Fibroblast of the aortic adventitia (primary cell): ENCODE results near the gene FKRP. TPM values are rescaled to one million over a fixed set of nuclear protein-coding genes. Genes with fewer than 3 reads are reported as not detected.

ENCODE experiments used
- DNase-seq: peaks from one replicate; pipeline ENCODE4 v3.0.0-alpha.2; 2010; ENCODE audit warnings: low read depth
- H3K4me3 ChIP-seq: 2 replicates; pipeline ENCODE4 v1.5.1; 2011; ENCODE audit warnings: low read depth, mild to moderate bottlenecking, control low read depth, low read length, moderate library complexity
- CTCF ChIP-seq: IDR thresholded peaks from 2 replicates; pipeline ENCODE4 v1.5.1; 2011; ENCODE audit warnings: mild to moderate bottlenecking, low read length, control low read depth, inconsistent platforms; ENCODE audit not compliant: insufficient read depth
- total RNA-seq: library from RNA; depleted of rRNA; stranded (reverse); fragments of >200 nt; gene quantifications from 2 replicates; pipeline ENCODE4 v1.2.3, GENCODE V29; 2012; ENCODE audit warnings: low replicate concordance

FKRP gene
- total RNA-seq, 1 donor: 11.8 TPM

GRCh38 chr19:46783670-46784069, 37.8 kb downstream of the FKRP start:
- TF ChIP-seq CTCF: no peak
- H3K4me3 ChIP-seq: peak overlapping the region; percentile 96
- DNase-seq: no peak

DNA sequence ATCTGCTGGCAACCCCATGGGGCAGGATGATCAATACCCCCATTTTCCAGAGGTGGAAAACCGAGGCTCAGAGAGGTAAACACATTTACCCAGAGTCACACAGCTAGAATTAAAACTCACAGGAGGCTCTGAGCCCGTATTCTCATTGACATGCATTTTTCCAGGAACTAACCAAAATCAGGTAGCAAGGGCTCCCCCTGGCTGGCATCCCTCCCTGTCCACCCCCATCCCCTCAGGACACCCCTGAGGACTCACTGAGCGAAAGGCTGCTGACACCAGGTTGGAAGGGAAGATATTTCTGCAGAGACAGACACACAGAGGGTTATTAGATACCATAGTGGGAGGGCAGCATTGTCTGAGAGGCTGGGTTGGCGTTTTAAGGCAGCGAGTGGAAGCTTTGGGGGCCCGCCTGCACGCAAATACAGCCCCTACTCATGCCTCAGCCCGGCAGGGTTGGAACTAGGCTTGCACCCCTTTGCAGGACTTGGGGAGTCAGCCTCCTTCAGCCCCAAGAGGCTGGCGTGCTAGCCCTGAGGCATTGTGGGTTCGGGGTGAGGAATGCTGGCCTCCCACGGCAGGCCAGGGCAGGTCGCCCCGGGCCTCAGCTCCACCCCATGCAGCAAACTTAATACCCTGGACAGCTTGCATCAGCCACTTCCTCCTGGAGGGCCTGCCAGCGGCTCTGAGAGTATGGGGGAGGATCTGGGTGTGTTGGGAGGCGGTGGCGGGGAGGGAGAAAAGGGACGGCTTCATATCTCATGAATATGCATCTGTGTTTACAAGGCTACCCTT, 38.6 kb downstream of the FKRP start:
- TF ChIP-seq CTCF: peak; percentile 46
- DNase-seq: peak; percentile 97
- peak overlapping the region; percentile 96 for H3K4me3 ChIP-seq

GRCh38 chr19:46785054-46785979, 39.5 kb downstream of the FKRP start:
- H3K4me3 ChIP-seq: peak overlapping the region; percentile 96
- no peak for TF ChIP-seq CTCF
- peak; percentile 56 for DNase-seq

DNA sequence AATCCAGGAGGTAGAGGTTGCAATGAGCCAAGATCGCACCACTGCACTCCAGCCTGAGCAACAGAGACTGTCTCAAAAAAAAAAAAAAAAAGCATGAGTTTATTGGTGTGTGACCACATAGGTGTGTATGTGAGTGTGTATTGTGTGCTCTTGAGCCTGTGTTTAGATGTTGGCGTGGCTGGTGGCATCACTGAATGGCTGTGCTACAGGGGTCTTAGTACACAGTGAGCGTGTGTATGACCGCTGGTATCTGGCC, 40.1 kb downstream of the FKRP start:
- no peak for TF ChIP-seq CTCF
- peak overlapping the region; percentile 96 for H3K4me3 ChIP-seq
- no peak for DNase-seq

GRCh38 chr19:46786236-46787039, 40.6 kb downstream of the FKRP start:
- no peak for TF ChIP-seq CTCF
- peak overlapping the region; percentile 96 for H3K4me3 ChIP-seq
- peak; percentile 90 for DNase-seq

DNA sequence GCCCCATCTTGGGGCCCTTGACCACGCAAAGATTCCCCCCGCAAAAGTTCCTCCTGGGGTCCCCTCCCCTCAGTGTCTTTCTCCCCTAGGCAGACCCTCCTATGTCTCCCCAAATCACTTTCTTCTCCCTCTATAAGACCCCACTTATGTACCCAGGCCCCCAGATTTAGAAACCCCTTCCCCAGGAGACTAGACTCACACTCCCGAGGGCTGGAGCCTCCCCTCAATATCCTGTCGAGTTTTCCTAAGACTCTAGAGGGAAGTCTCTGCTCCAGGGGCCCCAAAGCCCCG, 41.1 kb downstream of the FKRP start:
- no peak for TF ChIP-seq CTCF
- DNase-seq: no peak
- peak overlapping the region; percentile 96 for H3K4me3 ChIP-seq
